ENCODE data around the gene CDH13. TPM values are rescaled to one million over a fixed set of nuclear protein-coding genes. Genes with fewer than 3 reads are reported as not detected.

The CDH13 gene
- total and polyA plus RNA-seq, 7 donors = 6.1 to 30.7 (median 22.8) TPM

- intact Hi-C loops (cut with DNase I) = no loop called here
- ATAC-seq = no peak
- Histone ChIP-seq H3K4me1 (no peaks in the 10 kb centered on the region), H3K27me3 (ENCODE audit: insufficient read depth in 3 of 3, low read length in 2 of 3) (no peaks in the 10 kb centered on the region), H3K9me3 (no peaks in the 10 kb centered on the region), H3K4me3 (no peak overlapping the region), H3K36me3 (ENCODE audit: insufficient read depth in 1 of 2, low read depth in 1 of 2) (no peaks in the 10 kb centered on the region), H3K27ac (no peak overlapping the region)
- 84 to 97% (median 93%) methylated on average over 7 of the region's 7 CpGs for WGBS, 3 donors
- TF ChIP-seq CTCF (IDR thresholded peaks at IDR 0.05) = no peak
- DNase-seq = no peak
These were observed 340.7 kb downstream of the CDH13 start for GRCh38 chr16:82967424-82967823.

- no peak for ATAC-seq
These were observed 344.4 kb downstream of the CDH13 start for GRCh38 chr16:82971126-82971525.

GRCh38 chr16:82972331-82972919 is 345.7 kb downstream of the CDH13 start:
- WGBS, 3 donors = 57 to 58% (median 58%) methylated on average over 4 of the region's 4 CpGs
- Histone ChIP-seq H3K27ac (no peak overlapping the region), H3K4me1 (no peaks in the 10 kb centered on the region), H3K4me3 (no peak overlapping the region), H3K36me3 (ENCODE audit: insufficient read depth in 1 of 2, low read depth in 1 of 2) (no peaks in the 10 kb centered on the region), H3K27me3 (ENCODE audit: insufficient read depth in 3 of 3, low read length in 2 of 3) (no peaks in the 10 kb centered on the region), H3K9me3 (no peaks in the 10 kb centered on the region)
- TF ChIP-seq CTCF (IDR thresholded peaks at IDR 0.05) = no peak
- intact Hi-C loops (cut with DNase I) = no loop called here
- no peak for DNase-seq
- no peak for ATAC-seq

More at GRCh38 chr16:82971126-82971525, 344.4 kb downstream of the CDH13 start:
- Histone ChIP-seq H3K4me1 (no peaks in the 10 kb centered on the region), H3K4me3 (no peak overlapping the region), H3K27me3 (ENCODE audit: insufficient read depth in 3 of 3, low read length in 2 of 3) (no peaks in the 10 kb centered on the region), H3K36me3 (ENCODE audit: insufficient read depth in 1 of 2, low read depth in 1 of 2) (no peaks in the 10 kb centered on the region), H3K9me3 (no peaks in the 10 kb centered on the region), H3K27ac (no peak overlapping the region)
- no peak for DNase-seq
- TF ChIP-seq CTCF (IDR thresholded peaks at IDR 0.05) = no peak
- intact Hi-C loops (cut with DNase I) = no loop called here
- 75 to 83% (median 77%) methylated on average over 5 of the region's 5 CpGs for WGBS, 3 donors

- no peak overlapping the region for H3K4me3 ChIP-seq
- no peak for ATAC-seq
- no peaks in the 10 kb centered on the region for H3K36me3 ChIP-seq (ENCODE audit: insufficient read depth in 1 of 2, low read depth in 1 of 2)
- no peaks in the 10 kb centered on the region for H3K4me1 ChIP-seq
- intact Hi-C loops (cut with DNase I) = no loop called here
- no peaks in the 10 kb centered on the region for H3K9me3 ChIP-seq
- TF ChIP-seq CTCF (IDR thresholded peaks at IDR 0.05) = no peak
- H3K27ac ChIP-seq = no peak overlapping the region
- DNase-seq = no peak
- no peaks in the 10 kb centered on the region for H3K27me3 ChIP-seq (ENCODE audit: insufficient read depth in 3 of 3, low read length in 2 of 3)
- 66 to 72% (median 71%) methylated on average over 4 of the region's 4 CpGs for WGBS, 3 donors
These were observed 352.8 kb downstream of the CDH13 start for GRCh38 chr16:82979406-82980111.

All from psoas muscle (tissue), 8 donors.